ENCODE measurements around the gene PI16.
A peak's percentile ranks its signal among the peaks of the same experiment; 100 is the strongest.

Gene PI16

GRCh38 chr6:36958775-36959554 lies 4.4 kb downstream of the PI16 start:
- no peak for DNase-seq

GRCh38 chr6:36959555-36960250 lies 5.2 kb downstream of the PI16 start:
- no peak for DNase-seq

GRCh38 chr6:36961441-36962435 lies 7.2 kb downstream of the PI16 start:
- DNase-seq, result no peak

GRCh38 chr6:36962874-36963273 lies 8.3 kb downstream of the PI16 start:
- no peak for DNase-seq

- DNase-seq, result peak in 1 of 2 experiments; percentile 27
These were observed 9.1 kb downstream of the PI16 start for GRCh38 chr6:36963451-36964290.

GRCh38 chr6:36964349-36964748 lies 9.8 kb downstream of the PI16 start:
- no peak for DNase-seq

- no peak for DNase-seq
These were observed 10.4 kb downstream of the PI16 start for GRCh38 chr6:36964908-36965307.

GRCh38 chr6:36967301-36967700 lies 12.8 kb downstream of the PI16 start:
- DNase-seq, result no peak

- no peak for DNase-seq
These were observed 13.2 kb downstream of the PI16 start for GRCh38 chr6:36967757-36968156.

- no peak for DNase-seq
These were observed 13.9 kb downstream of the PI16 start for GRCh38 chr6:36968266-36968977.

GRCh38 chr6:36969240-36969691 lies 14.7 kb downstream of the PI16 start:
- no peak for DNase-seq

GRCh38 chr6:36969988-36970891 lies 15.7 kb downstream of the PI16 start:
- DNase-seq, result no peak

- no peak for DNase-seq
These were observed 16.6 kb downstream of the PI16 start for GRCh38 chr6:36970892-36971842.

GRCh38 chr6:36971921-36972673 lies 17.6 kb downstream of the PI16 start:
- DNase-seq, result no peak

GRCh38 chr6:36973190-36973589 lies 18.7 kb downstream of the PI16 start:
- no peak for DNase-seq

- no peak for DNase-seq
These were observed 19.1 kb downstream of the PI16 start for GRCh38 chr6:36973647-36974046.

- no peak for DNase-seq
These were observed 20.9 kb downstream of the PI16 start for GRCh38 chr6:36975231-36976006.

- no peak for DNase-seq
These were observed 21.4 kb downstream of the PI16 start for GRCh38 chr6:36976007-36976264.
